Effector memory CD8-positive, alpha-beta T cell (primary cell): ENCODE results near the gene TNIP3.

Experiments used
- ATAC-seq: fragments of 150-1000 bp; cut with Tn5 transposase; replicated peaks from 2 replicates; pipeline ENCODE4 v1.10.0; 2021; ENCODE audit warnings: mild to moderate bottlenecking, moderate library complexity
- DNase-seq, 3 experiments: peaks; one replicate each; pipeline ENCODE4 v3.0.0; 2021
- H3K27ac Mint-ChIP-seq, 2 donors: one replicate each; pipeline ENCODE4 v1.8.0; 2022; ENCODE audit warnings: mild to moderate bottlenecking in 2 of 2, mixed read lengths in 2 of 2, moderate library complexity in 2 of 2
- H3K27me3 Mint-ChIP-seq, 2 donors: one replicate each; pipeline ENCODE4 v1.8.0; 2022; ENCODE audit warnings: mixed read lengths in 2 of 2
- H3K36me3 Mint-ChIP-seq: one replicate; pipeline ENCODE4 v1.8.0; 2022; ENCODE audit warnings: mild to moderate bottlenecking, moderate library complexity, mixed read lengths; ENCODE audit not compliant: insufficient read depth
- H3K4me1 Mint-ChIP-seq, 2 donors: one replicate each; pipeline ENCODE4 v1.8.0; 2022; ENCODE audit warnings: low read depth in 2 of 2, mixed read lengths in 2 of 2
- H3K4me3 Mint-ChIP-seq, 2 donors: one replicate each; pipeline ENCODE4 v1.8.0; 2022; ENCODE audit warnings: mild to moderate bottlenecking in 2 of 2, mixed read lengths in 2 of 2, moderate library complexity in 2 of 2
- H3K9me3 Mint-ChIP-seq, 2 donors: one replicate each; pipeline ENCODE4 v1.8.0; 2022; ENCODE audit warnings: mixed read lengths in 2 of 2

The TNIP3 gene

GRCh38 chr4:121140716-121141460 is 23.2 kb downstream of the TNIP3 start:
- Mint-ChIP-seq H3K9me3 (no peaks in the 10 kb centered on the region), H3K4me1 (peaks cover 3 to 21% of the 10 kb centered on the region in 2 donors), H3K4me3 (no peak overlapping the region), H3K27ac (peak overlapping the region in 1 of 2 donors; percentile 79), H3K27me3 (no peaks in the 10 kb centered on the region), H3K36me3 (no peaks in the 10 kb centered on the region)
- ATAC-seq: no peak
- DNase-seq: no peak

- no peak overlapping the region for H3K4me3 Mint-ChIP-seq
- no peaks in the 10 kb centered on the region for H3K27me3 Mint-ChIP-seq
- H3K27ac Mint-ChIP-seq: peak overlapping the region; percentile 55 to 79
- peaks cover 3 to 21% of the 10 kb centered on the region in 2 donors for H3K4me1 Mint-ChIP-seq
- H3K36me3 Mint-ChIP-seq: no peaks in the 10 kb centered on the region
- H3K9me3 Mint-ChIP-seq: no peaks in the 10 kb centered on the region
- peak; percentile 57 for ATAC-seq
- no peak for DNase-seq
Measured at GRCh38 chr4:121139533-121140222, 24.4 kb downstream of the TNIP3 start.

DNA sequence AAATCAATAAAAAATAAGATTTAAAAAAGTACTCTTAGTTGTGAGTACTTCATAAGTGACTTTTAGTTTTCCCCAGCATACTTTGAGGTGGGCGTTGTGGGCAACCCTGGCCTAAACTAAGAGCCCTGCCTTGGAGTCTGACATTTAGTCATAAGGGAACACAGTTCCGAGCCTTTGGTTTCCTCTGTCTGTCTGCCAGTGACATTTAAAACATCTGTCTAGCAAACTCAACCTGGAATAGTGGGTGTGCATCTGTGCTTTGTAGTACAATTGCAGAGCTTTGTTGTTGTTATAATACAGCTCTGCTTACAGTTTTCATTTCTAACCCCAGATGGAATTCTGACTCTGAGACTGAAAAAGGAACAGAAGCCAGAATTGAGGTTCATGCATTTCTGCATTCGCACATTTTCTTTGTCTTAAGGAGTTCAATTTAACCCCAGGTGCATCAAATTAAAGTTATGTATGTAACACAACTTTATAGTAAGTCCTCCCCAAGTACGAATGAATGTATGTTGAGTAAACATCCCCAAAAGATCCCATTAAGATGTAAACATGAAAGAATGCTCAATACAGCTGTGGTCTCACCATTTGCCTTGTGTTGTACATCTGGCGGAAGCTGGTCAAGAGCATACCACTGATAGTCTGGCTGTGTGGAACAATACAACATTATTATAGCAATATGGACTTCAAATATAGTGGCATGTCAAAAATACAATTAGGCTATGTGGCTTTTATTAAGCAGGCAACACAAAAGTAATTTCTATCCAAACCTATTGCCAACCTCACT is 25.9 kb downstream of the TNIP3 start:
- no peak for ATAC-seq
- no peak overlapping the region for H3K4me3 Mint-ChIP-seq
- peak overlapping the region in 1 of 2 donors; percentile 79 for H3K27ac Mint-ChIP-seq
- no peaks in the 10 kb centered on the region for H3K9me3 Mint-ChIP-seq
- H3K27me3 Mint-ChIP-seq: no peaks in the 10 kb centered on the region
- peaks cover 3 to 21% of the 10 kb centered on the region in 2 donors for H3K4me1 Mint-ChIP-seq
- H3K36me3 Mint-ChIP-seq: no peaks in the 10 kb centered on the region
- no peak for DNase-seq

DNA sequence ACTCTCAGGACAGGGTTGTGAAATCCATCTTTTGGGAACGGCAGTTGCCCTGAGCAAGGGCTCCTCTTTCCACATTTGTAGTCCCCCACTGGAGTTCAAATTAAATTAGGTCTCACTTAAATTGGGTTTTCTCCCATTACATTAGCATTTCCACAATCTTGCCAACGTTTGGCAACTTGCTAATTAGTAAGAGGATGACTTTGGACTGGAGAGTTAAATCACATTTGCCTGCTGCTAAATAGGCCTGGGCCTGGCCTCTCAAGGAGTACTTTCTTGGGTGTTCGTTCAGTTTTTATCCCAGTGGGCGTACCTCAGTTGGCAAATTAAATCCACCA is 33.8 kb downstream of the TNIP3 start:
- H3K4me3 Mint-ChIP-seq: no peak overlapping the region
- H3K27ac Mint-ChIP-seq: no peak overlapping the region
- no peaks in the 10 kb centered on the region for H3K36me3 Mint-ChIP-seq
- H3K4me1 Mint-ChIP-seq: peaks cover 0 to 6% of the 10 kb centered on the region in 2 donors
- DNase-seq (no peak), ATAC-seq (no peak)
- no peaks in the 10 kb centered on the region for H3K27me3 Mint-ChIP-seq
- no peaks in the 10 kb centered on the region for H3K9me3 Mint-ChIP-seq

- Mint-ChIP-seq H3K4me1 (peaks cover 0 to 6% of the 10 kb centered on the region in 2 donors), H3K36me3 (no peaks in the 10 kb centered on the region), H3K9me3 (no peaks in the 10 kb centered on the region), H3K4me3 (no peak overlapping the region), H3K27ac (peak overlapping the region in 1 of 2 donors; percentile 20), H3K27me3 (no peaks in the 10 kb centered on the region)
- no peak for ATAC-seq
- no peak for DNase-seq
Measured at GRCh38 chr4:121129606-121130325, 34.4 kb downstream of the TNIP3 start.

GRCh38 chr4:121127100-121127499 is 37.0 kb downstream of the TNIP3 start:
- Mint-ChIP-seq H3K36me3 (no peaks in the 10 kb centered on the region), H3K27ac (no peak overlapping the region), H3K27me3 (no peaks in the 10 kb centered on the region), H3K4me1 (peaks cover 0 to 6% of the 10 kb centered on the region in 2 donors), H3K4me3 (no peak overlapping the region), H3K9me3 (no peaks in the 10 kb centered on the region)
- DNase-seq (no peak), ATAC-seq (no peak)

DNA sequence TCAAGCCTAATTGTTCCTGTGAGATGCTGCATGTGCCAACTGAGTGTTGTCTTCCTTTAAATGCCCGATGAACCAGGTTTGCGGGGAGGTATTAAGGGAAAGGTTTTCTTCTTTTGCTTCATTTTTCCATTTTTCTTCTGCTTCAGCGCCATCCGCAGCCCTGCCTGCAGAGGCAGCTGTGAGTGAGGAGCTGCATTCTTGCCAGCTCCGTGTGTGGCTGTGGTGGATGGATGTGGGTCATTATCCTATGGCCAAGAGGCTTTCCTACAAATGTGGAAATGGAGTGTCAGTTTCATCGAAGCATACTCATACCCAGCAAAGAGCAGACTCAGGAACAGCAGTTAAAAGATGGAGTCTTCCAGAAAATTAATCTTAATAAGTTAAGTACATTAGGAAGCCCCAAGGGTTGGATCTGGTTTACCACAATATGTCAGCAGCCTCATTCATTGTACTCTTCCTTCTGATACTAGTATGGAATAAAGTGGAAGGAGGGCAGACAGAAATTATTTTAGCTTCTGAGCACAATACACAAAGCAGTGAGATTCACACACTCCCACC is 37.6 kb downstream of the TNIP3 start:
- peaks cover 0 to 6% of the 10 kb centered on the region in 2 donors for H3K4me1 Mint-ChIP-seq
- H3K9me3 Mint-ChIP-seq: no peaks in the 10 kb centered on the region
- no peaks in the 10 kb centered on the region for H3K36me3 Mint-ChIP-seq
- peak overlapping the region in 1 of 2 donors; percentile 39 for H3K27ac Mint-ChIP-seq
- DNase-seq: no peak
- no peaks in the 10 kb centered on the region for H3K27me3 Mint-ChIP-seq
- H3K4me3 Mint-ChIP-seq: no peak overlapping the region
- ATAC-seq: no peak

DNA sequence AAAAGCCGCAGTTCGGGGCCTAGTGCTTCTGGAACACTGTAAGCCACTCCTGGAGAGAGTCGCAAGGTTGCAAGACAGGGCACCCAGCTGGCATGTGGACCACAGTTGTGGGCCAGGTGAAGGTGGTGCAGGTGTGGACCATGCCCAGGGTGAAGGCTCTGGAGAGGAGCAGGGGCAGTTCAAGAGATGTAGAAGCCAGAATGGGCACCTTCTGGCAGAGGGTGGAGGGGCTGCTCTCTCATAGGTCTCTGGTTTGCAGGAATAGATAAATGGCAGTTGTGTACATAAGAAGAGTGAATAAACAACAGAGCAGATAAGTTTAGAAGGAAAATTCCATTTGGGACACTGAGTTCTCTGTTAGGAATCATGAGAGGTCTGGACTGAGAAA is 38.6 kb downstream of the TNIP3 start:
- Mint-ChIP-seq H3K9me3 (no peaks in the 10 kb centered on the region), H3K27me3 (no peaks in the 10 kb centered on the region), H3K4me1 (peaks cover 0 to 6% of the 10 kb centered on the region in 2 donors), H3K36me3 (no peaks in the 10 kb centered on the region), H3K4me3 (no peak overlapping the region), H3K27ac (peak overlapping the region; percentile 39 to 80)
- DNase-seq (no peak), ATAC-seq (no peak)

DNA sequence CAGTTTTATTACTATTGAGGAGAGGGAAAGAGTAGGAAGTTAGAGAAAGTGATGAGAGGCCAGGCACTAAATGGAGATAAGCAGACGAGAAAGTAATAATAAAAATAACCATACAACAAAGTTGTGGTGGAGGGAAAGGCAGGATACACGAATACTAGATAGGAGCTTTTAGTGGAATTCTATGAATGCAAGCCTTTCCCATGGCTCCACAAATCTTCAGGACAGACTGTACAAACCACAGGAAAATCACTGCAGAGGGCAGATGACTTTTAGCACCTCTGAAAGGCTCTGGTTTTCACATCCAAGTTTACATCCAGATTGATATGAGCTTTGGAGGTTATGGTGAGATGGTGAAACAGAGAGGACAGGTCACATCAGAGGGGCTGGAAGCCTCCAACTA is 41.5 kb downstream of the TNIP3 start:
- Mint-ChIP-seq H3K4me1 (peaks cover 3 to 4% of the 10 kb centered on the region in 2 donors), H3K36me3 (no peaks in the 10 kb centered on the region), H3K27ac (no peak overlapping the region), H3K4me3 (no peak overlapping the region), H3K27me3 (no peaks in the 10 kb centered on the region), H3K9me3 (no peaks in the 10 kb centered on the region)
- ATAC-seq (no peak), DNase-seq (no peak)

DNA sequence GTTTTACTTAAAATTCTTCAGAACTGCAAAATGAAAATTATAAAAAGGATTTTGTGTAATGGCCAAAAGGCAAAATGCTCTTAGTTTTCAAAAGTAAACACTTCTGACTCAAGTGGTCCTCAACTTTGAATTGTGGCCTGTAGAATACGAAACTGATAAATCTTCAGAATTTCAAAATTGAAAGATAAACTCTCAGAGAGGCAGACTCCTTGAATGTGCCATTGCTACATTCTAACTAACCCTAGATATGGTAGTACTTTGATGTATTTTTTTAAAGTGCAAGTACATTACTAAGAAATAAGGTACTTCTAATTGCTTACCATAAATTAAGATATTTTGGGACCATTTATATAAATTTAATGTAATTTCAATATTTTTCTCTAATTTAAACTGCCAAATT is 44.4 kb downstream of the TNIP3 start:
- ATAC-seq (no peak), DNase-seq (no peak)
- no peaks in the 10 kb centered on the region for H3K9me3 Mint-ChIP-seq
- no peak overlapping the region for H3K27ac Mint-ChIP-seq
- H3K4me3 Mint-ChIP-seq: no peak overlapping the region
- H3K36me3 Mint-ChIP-seq: no peaks in the 10 kb centered on the region
- no peaks in the 10 kb centered on the region for H3K27me3 Mint-ChIP-seq
- H3K4me1 Mint-ChIP-seq: peaks cover 3 to 4% of the 10 kb centered on the region in 2 donors

DNA sequence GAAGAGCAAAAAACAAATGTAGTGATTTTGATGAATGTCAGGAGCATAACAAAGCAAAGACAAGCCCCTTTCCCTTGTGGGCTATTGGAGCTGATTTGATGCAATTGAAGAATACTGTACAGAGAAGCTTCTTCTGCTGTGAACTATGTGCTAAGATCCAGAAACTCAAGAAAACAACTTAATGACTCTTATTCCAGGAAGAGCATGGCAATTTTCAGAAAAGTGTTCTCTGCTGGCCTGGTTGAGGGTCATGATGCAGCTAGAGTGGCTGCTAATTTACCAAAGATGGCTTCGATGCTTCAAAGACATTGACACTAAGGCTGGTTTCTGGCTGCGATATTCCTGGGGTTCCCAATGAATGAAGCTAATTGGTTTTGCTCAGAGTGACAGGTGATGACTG is 45.8 kb downstream of the TNIP3 start:
- peak overlapping the region in 1 of 2 donors; percentile 76 for H3K27ac Mint-ChIP-seq
- no peaks in the 10 kb centered on the region for H3K27me3 Mint-ChIP-seq
- peaks cover 3 to 4% of the 10 kb centered on the region in 2 donors for H3K4me1 Mint-ChIP-seq
- ATAC-seq (no peak), DNase-seq (no peak)
- no peaks in the 10 kb centered on the region for H3K9me3 Mint-ChIP-seq
- no peaks in the 10 kb centered on the region for H3K36me3 Mint-ChIP-seq
- H3K4me3 Mint-ChIP-seq: no peak overlapping the region

DNA sequence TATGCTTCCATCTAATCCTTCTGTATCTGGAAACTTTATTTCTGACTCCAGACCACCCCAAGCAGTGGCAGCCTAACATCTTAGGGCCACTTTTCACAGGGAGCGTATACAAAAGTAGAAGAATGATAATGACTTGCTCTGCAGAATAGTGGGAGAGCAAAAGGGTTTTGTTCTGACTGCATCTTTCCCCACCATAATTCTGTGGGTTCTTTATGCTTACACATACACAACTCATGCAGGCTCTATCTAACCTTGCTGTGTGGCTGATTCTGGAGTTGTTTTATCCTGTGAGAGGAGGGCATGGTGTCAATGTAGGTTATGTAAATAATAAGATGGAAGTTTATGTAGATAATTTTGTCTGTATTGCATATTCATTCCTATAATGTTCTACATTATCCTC is 49.4 kb downstream of the TNIP3 start:
- Mint-ChIP-seq H3K4me1 (peaks cover 3 to 4% of the 10 kb centered on the region in 2 donors), H3K27me3 (no peaks in the 10 kb centered on the region), H3K27ac (no peak overlapping the region), H3K4me3 (no peak overlapping the region), H3K9me3 (no peaks in the 10 kb centered on the region), H3K36me3 (peaks cover 3% of the 10 kb centered on the region)
- DNase-seq (no peak), ATAC-seq (no peak)

DNA sequence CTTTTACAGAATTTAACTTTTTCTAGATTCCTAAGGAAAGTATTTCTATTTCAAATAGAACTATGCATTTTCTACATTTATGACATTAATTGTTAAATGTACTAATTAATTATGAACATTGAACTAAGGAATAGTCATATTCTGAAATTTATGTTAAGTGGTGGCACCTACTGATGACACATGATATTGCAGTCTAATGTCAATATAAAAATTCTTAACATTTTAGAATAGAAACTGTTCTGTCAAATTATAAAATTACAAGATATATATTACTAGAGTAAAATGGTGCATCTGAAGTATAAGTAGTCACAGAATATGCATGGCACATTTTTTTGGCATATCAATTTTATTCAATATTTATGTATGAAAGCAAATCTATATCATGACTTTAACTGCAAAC is 51.6 kb downstream of the TNIP3 start:
- DNase-seq (no peak), ATAC-seq (no peak)
- Mint-ChIP-seq H3K4me3 (no peak overlapping the region), H3K36me3 (peaks cover 3% of the 10 kb centered on the region), H3K9me3 (no peaks in the 10 kb centered on the region), H3K27ac (no peak overlapping the region), H3K4me1 (no peaks in the 10 kb centered on the region), H3K27me3 (no peaks in the 10 kb centered on the region)
